ENCODE results near the gene SULF2.

Gene SULF2

DNA sequence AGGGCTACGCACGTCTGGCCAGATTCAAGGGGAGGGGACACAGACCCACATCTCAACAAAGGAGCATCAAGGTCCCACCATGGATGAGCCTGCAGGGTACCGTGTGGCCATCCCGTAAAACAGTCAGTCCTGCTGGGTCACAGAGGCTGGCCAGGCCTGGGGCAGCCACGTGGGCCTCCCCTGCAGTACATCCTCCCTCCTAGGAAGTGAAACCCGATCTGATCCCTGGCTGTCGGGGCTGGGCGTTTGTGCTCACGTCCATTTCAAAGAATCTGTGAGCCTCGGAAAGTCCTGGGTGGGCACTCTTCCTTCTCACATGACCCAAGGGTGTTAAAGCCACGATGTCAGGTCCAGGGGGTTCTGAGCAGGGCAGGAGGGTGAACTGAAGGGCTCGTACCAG lies 14.3 kb downstream of the SULF2 start:
- DNase-seq (ENCODE audit: low read depth in 1 of 2, low spot score in 1 of 2) = no peak
- TF ChIP-seq GABPA (IDR thresholded peaks at IDR 0.05; ENCODE audit: low read depth) (no peak), SPI1 (IDR thresholded peaks at IDR 0.05; ENCODE audit: borderline replicate concordance, low read depth) (no peak), POLR2AphosphoS5 (IDR thresholded peaks at IDR 0.05; ENCODE audit: low read depth) (no peak)
- TF ChIP-seq, protein P1, sequence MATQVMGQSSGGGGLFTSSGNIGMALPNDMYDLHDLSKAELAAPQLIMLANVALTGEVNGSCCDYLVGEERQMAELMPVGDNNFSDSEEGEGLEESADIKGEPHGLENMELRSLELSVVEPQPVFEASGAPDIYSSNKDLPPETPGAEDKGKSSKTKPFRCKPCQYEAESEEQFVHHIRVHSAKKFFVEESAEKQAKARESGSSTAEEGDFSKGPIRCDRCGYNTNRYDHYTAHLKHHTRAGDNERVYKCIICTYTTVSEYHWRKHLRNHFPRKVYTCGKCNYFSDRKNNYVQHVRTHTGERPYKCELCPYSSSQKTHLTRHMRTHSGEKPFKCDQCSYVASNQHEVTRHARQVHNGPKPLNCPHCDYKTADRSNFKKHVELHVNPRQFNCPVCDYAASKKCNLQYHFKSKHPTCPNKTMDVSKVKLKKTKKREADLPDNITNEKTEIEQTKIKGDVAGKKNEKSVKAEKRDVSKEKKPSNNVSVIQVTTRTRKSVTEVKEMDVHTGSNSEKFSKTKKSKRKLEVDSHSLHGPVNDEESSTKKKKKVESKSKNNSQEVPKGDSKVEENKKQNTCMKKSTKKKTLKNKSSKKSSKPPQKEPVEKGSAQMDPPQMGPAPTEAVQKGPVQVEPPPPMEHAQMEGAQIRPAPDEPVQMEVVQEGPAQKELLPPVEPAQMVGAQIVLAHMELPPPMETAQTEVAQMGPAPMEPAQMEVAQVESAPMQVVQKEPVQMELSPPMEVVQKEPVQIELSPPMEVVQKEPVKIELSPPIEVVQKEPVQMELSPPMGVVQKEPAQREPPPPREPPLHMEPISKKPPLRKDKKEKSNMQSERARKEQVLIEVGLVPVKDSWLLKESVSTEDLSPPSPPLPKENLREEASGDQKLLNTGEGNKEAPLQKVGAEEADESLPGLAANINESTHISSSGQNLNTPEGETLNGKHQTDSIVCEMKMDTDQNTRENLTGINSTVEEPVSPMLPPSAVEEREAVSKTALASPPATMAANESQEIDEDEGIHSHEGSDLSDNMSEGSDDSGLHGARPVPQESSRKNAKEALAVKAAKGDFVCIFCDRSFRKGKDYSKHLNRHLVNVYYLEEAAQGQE (IDR thresholded peaks at IDR 0.05; ENCODE audit: insufficient replicate concordance, low read depth) = no peak
- TF ChIP-seq, protein P2, sequence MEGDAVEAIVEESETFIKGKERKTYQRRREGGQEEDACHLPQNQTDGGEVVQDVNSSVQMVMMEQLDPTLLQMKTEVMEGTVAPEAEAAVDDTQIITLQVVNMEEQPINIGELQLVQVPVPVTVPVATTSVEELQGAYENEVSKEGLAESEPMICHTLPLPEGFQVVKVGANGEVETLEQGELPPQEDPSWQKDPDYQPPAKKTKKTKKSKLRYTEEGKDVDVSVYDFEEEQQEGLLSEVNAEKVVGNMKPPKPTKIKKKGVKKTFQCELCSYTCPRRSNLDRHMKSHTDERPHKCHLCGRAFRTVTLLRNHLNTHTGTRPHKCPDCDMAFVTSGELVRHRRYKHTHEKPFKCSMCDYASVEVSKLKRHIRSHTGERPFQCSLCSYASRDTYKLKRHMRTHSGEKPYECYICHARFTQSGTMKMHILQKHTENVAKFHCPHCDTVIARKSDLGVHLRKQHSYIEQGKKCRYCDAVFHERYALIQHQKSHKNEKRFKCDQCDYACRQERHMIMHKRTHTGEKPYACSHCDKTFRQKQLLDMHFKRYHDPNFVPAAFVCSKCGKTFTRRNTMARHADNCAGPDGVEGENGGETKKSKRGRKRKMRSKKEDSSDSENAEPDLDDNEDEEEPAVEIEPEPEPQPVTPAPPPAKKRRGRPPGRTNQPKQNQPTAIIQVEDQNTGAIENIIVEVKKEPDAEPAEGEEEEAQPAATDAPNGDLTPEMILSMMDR (IDR thresholded peaks at IDR 0.05; ENCODE audit: insufficient read depth, low read length) = no peak
- Histone ChIP-seq H3K27me3 (ENCODE audit: insufficient read depth, poor library complexity, severe bottlenecking) (no peaks in the 10 kb centered on the region), H3K4me3 (replicated peaks; ENCODE audit: insufficient read depth, low read length) (no peak overlapping the region), H3K27ac (replicated peaks) (no peak overlapping the region)

DNA sequence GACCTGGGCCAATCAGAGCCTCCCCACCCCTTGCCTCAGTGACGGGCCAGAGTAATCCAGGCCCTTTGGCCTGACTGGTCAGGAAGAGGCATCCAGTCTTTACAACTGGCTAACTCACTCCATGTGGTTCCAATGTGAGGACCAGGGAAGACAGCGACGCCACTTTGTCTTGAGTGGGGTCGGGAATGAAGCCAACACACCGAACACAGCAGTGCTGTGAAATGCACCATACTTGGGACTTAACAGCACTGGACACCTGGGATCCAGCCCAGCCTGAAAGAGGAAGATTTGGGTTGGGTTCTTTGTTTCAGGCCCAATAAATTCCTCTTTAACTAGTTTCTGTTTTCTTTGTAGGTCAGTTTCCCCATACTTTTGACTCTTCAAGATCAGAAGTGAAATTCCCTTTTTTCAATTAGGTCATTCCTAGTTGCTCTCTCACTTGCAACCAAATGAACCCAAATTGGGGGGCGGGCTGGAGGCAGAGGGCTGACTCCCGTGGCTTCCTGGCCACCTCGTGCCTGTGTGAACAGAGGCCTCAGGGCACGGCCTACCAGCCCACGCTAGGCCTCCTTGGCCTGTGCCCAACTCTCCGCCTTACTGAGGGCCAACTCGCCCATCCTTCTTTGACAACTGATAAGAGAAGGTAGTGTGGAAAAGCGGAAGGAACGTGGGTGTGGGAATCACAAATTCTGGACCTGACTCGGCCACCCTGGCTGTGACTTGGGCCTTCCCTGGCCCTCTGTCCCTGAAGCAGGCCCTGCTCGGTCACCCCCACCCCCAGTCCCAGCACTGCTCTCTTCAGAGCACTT lies 17.1 kb downstream of the SULF2 start:
- Histone ChIP-seq H3K4me3 (replicated peaks; ENCODE audit: insufficient read depth, low read length) (no peak overlapping the region), H3K27me3 (ENCODE audit: insufficient read depth, poor library complexity, severe bottlenecking) (no peaks in the 10 kb centered on the region), H3K27ac (replicated peaks) (no peak overlapping the region)
- no peak for DNase-seq (ENCODE audit: low read depth in 1 of 2, low spot score in 1 of 2)
- TF ChIP-seq SPI1 (IDR thresholded peaks at IDR 0.05; ENCODE audit: borderline replicate concordance, low read depth) (no peak), POLR2AphosphoS5 (IDR thresholded peaks at IDR 0.05; ENCODE audit: low read depth) (no peak), GABPA (IDR thresholded peaks at IDR 0.05; ENCODE audit: low read depth) (no peak)
- TF ChIP-seq, protein P1 (IDR thresholded peaks at IDR 0.05; ENCODE audit: insufficient replicate concordance, low read depth) = no peak
- TF ChIP-seq, protein P2 (IDR thresholded peaks at IDR 0.05; ENCODE audit: insufficient read depth, low read length) = no peak

DNA sequence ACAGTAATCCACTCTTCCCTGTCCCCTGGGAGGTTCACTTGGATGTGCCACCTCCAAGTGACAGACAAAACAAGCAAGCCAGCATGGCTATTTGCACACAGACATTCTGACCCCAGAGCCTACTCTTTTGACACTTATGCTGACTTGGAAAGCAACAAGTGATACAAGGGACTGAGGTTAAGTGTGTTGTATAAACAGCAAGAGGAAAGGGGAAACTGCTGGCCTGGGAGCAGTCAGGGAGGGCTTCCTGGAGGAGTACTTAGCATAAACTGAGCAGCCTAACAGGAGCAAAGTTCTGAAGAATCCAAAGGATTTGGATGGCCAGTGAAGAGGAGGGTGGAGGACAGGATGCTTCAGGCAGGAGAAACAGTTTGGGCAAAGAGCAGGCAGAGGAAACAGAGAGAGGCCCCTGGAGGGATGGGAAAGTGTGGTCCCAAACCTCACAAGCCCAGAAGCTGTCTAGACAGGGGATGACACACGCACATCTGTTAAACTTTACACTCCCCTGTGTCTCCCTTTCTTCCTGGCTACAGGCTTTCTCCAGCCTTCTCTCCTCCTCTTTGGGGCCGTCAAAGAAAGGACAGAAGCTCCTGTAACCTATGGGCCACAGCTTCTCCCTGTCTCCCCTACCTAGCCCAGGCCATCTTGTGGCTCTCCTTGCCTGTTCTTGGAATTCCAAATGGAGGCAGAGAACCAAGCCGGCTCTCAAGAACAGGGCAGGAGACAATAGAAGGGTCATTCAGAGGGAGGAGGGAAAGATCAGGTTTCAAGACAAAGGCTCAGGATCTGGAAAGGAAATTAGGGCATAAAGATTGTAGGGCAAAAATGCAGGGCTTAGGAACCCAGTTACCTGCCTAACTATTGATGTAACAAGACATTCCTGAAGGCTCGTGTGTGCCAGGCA lies 19.3 kb downstream of the SULF2 start:
- H3K27me3 ChIP-seq (ENCODE audit: insufficient read depth, poor library complexity, severe bottlenecking) = no peaks in the 10 kb centered on the region
- H3K27ac ChIP-seq (replicated peaks) = no peak overlapping the region
- DNase-seq (ENCODE audit: low read depth in 1 of 2, low spot score in 1 of 2) = no peak
- no peak for TF ChIP-seq GABPA (IDR thresholded peaks at IDR 0.05; ENCODE audit: low read depth)
- TF ChIP-seq, protein P1 (IDR thresholded peaks at IDR 0.05; ENCODE audit: insufficient replicate concordance, low read depth) = no peak
- TF ChIP-seq POLR2AphosphoS5 (IDR thresholded peaks at IDR 0.05; ENCODE audit: low read depth) = no peak
- no peak for TF ChIP-seq SPI1 (IDR thresholded peaks at IDR 0.05; ENCODE audit: borderline replicate concordance, low read depth)
- TF ChIP-seq, protein P2 (IDR thresholded peaks at IDR 0.05; ENCODE audit: insufficient read depth, low read length) = no peak
- no peak overlapping the region for H3K4me3 ChIP-seq (replicated peaks; ENCODE audit: insufficient read depth, low read length)
